HG03139 (cell line): ENCODE measurements around the gene CENPO.

Experiments
- ATAC-seq: cut with Tn5 transposase; IDR thresholded peaks from one replicate; pipeline ENCODE4 v1.9.1; 2021; ENCODE audit not compliant: unreplicated experiment

CENPO gene, protein sequence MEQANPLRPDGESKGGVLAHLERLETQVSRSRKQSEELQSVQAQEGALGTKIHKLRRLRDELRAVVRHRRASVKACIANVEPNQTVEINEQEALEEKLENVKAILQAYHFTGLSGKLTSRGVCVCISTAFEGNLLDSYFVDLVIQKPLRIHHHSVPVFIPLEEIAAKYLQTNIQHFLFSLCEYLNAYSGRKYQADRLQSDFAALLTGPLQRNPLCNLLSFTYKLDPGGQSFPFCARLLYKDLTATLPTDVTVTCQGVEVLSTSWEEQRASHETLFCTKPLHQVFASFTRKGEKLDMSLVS

DNA sequence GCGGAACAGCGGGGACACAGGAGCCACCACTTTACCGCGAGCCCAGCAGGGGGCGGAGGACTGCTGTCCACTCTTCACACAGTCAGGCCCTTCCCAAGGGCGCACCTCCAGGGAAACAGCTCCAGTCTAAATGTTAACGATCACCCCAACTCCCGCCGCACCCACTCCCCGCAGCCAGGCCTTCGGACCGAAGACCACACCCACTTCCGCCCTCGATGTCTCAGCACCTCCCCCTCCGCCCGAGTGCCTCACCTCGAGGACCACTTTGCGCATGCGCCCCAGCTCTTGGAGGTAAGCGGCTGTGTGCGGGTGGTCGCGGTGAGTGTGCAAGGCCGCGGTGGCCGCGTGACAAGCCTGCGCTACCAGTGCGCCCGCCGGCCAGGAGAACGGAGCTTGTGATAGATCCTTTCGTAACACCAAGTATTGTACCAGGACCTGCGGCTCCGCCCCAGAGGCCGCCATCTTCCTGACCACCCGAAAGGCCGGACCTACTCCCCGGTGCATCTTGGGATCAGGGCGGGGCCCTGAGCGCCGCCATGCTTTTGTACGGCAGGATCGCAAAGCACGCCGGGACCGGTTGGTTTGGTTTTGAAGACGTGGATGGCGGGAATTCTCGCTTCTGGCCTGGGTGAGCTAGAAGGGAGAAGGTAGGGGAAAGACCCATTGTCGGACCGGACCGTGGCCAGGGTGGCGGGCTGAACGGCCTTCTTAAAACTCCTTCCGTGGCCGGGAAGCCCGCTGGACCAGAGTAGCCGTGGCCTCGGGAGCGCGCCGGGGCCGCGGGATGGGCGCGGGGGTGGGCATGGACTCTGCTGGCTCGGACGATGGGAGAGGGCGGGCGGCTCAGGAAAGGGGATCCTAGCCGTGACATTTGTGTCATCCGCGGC is at the start of gene CENPO, which contains the start of gene PTRHD1:
CENPO (plus strand) TSS at position 552 of the 887 bp plus-strand sequence. CDS start 495 bp downstream, outside the sequence.
PTRHD1 (minus strand) TSS at position 518 of the 887 bp plus-strand sequence; CDS start at position 504, 14 bp downstream.
- peak; percentile 89 for ATAC-seq

- ATAC-seq: no peak
Observed at GRCh38 chr2:24743924-24744323, 49.3 kb upstream of the CENPO start.

DNA sequence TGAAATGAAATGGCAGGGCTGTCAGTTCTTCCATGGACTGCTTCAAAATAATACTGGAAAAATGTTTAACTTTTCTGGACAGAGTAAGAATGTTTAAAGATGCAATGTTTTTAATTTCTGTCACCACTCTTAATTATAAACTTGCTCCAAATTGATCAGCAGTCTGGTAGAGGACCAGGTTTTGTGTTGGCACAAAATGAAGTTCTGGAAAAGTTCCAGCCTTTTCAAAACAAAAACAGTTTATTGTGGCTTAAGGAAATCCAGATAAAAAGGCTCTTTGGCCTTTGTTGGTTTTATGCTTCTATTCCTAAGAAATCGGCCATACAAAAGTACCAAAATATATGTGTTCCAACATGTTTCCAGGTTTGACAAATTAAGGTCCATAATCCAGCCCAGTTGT is 48.9 kb upstream of the CENPO start:
- ATAC-seq: no peak

- ATAC-seq: no peak
Observed at GRCh38 chr2:24745825-24746224, 47.4 kb upstream of the CENPO start.

GRCh38 chr2:24747299-24747698 is 45.9 kb upstream of the CENPO start:
- ATAC-seq: no peak

DNA sequence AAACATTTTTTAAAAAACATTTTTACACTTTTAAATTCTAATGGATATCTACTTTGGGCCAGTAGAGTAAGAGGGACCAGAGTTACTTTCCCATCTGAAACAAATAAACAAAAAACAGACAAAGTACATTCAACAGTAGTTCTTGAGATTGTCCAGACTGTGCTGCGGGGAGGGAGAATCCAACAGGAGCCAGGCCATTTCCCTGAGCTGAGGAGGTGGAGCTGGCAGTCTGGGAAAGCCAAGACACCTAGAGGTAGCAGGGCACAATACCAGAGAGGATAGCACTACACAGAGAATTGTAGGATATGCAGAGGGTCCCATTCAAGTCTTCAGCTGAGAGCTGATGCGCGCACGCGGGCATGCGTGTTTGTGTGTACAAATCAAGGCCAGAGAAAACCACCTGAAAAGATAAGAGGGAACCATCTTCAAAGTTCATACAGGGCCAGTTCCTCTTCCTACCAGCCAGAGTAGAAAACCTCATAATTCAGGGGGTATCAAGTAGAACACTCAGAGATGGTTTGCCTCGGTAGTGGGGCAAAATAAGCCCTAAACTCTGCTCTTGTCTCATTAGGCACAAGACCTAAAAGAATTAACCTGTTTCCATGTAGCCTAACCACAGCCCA is 44.0 kb upstream of the CENPO start:
- ATAC-seq: no peak

DNA sequence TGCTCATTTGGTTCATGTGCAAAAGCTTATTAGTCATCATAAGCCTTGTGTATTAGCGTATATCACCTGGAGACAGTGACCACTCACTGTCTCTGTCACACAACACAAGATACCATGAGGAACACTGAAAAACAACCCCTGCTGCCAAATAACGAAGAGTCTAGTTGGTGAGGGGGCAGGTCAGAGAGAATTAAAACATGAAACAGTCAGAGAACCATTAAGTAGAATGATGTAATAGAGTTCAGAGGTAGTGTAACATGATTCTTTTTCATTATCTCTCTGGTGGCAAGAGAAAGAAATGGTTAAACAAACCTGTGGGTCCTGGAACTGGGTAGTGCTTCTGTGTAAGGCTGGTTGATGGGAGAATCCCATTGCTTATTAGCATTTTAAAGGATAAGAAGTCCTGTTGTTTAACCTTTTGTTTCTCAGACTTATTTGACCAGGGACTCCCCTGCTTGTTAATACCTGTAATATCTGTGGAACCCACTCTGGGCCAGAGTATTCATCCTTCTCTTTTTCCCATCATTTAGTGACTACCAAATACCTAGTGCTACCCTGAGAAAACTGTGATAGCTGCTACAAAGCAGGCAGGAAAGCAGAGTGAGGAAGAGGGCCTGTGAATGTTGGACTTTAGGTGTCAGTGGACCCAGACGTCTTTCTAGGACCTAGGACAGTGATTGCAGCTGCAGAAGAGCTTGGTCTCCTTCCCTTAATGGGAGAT is 38.1 kb upstream of the CENPO start:
- no peak for ATAC-seq

DNA sequence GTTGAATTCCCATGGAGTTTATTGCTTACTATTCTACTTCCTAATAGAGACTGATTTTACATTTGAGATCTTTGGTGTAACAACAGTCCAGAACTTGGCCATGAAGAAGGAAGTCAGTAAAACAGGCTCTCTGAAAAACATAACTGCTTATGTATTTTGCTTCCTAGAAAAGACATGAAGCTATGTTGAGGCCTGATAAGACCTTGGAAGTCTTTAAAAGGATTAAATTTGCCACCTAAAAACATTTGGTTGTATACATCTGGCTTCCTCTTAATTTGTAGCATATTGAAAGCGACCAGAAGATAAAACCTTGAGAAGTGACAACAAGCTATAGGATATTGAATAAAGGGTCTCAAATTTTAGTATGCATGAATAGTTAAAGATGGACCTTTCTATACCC is 36.4 kb upstream of the CENPO start:
- ATAC-seq: no peak

GRCh38 chr2:24761866-24762265 is 31.4 kb upstream of the CENPO start:
- ATAC-seq: no peak

GRCh38 chr2:24762518-24762917 is 30.7 kb upstream of the CENPO start:
- ATAC-seq: no peak

- ATAC-seq: no peak
Observed at GRCh38 chr2:24763843-24764242, 29.4 kb upstream of the CENPO start.

DNA sequence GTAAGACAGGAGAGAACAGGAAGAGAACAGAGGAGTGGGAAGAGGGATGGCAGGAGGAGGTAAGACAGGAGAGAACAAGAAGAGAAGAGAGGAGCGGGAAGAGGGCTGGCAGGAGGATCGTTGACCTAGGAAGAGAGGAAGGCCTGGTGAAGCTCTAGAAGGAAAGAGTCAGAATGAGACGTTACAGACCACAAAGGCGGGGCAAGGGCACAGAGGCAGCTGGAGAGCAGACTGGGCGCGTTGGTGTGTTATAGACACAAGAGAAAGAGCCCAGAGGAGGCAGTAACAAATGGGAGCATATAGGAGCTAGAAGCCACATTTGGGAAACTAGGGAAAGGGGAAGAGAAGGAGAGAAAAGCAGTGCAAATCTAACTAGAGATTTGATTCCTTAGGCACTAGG is 26.6 kb upstream of the CENPO start:
- ATAC-seq: no peak

GRCh38 chr2:24768013-24768412 is 25.2 kb upstream of the CENPO start:
- ATAC-seq: no peak

- ATAC-seq: no peak
Observed at GRCh38 chr2:24768601-24769000, 24.6 kb upstream of the CENPO start.

GRCh38 chr2:24771061-24771460 is 22.2 kb upstream of the CENPO start:
- no peak for ATAC-seq

DNA sequence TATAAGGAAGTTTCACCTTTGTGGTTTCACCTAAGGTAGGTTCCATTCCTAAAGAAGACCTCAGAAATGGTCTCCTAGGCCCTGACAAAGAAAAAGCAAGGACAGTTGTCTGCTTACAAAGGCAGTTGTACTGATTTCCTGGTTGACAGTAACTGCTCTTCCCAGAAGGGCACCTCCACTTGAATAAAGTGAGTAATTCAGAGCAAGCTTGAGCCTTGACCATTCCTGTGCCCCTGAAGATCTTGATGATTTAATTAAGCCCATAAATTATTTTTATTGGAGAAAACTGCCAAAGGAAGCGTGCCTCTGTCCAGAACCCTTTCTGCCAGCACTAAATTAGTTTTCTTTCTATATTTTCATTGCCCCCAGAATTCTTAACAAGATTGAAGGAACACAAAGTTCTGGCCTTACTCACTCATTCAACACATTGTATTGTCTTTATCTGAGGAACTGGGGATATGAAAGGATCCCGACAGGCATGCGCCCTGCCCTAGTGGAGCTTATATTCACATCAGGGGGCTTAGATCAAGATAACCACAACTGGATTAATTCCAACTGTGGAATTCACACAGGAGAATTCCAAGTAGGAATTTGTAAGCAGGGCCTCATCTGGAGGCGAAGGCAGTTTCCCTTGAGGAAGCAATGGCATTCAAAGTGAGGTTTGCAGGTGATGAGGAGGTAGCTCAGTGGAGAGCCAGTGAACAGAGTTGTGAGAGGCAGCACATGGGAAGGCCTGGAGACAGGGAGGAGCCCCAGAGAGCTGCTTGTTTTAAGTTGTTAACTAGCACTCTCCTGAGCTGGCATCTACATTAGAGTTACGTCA is 21.2 kb upstream of the CENPO start:
- no peak for ATAC-seq

DNA sequence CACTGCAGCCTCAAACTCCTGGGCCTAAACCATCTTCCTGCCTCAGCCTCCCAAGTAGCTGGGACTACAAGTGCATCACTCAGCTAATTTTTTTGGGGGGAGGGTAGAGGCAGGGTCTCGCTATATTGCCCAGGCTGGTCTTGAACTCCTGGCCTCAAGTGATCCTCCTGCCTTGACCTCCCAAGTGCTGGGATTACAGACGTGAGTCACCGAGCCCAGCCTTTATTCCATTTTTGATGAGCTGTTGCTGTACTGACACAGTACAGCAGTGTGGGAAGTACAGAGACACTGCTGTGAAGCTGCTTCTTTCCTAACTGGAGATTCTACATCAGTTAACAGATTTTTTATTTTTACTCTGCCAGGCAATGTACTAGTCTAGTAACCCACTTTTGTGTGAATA is 18.9 kb upstream of the CENPO start:
- no peak for ATAC-seq

DNA sequence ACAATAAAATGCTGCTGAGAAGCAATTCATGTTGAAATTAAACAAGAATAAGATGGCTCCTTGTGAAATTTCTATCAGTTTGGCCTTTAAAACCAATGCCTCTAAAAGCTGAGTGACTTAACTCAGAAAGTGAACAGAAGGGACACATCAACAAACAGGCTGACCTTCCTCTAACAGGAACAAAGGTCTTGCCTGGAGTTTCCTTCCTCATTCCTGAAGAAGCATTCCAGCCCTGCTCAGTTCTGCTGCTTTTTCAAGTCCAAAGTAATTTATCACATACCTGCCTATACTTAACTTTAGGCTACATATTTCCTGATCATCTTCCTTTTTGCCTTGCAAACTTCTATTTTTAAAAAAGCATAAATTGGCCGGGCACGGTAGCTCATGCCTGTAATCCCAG is 14.1 kb upstream of the CENPO start:
- no peak for ATAC-seq

GRCh38 chr2:24783641-24784040 is 9.6 kb upstream of the CENPO start:
- ATAC-seq: no peak

GRCh38 chr2:24785671-24786321 is 7.4 kb upstream of the CENPO start:
- peak; percentile 91 for ATAC-seq
